Tongue (tissue), 2 donors: ENCODE results near the gene ST6GALNAC1. TPM values are rescaled to one million over a fixed set of nuclear protein-coding genes. Genes with fewer than 3 reads are reported as not detected.
A peak's percentile ranks its signal among the peaks of the same experiment; 100 is the strongest.
"Not testable (repeated sequence)": the region's sequence is repeated elsewhere in the genome, so short reads cannot be mapped to it uniquely, and the experiment has no call there.

Source experiments
- DNase-seq: peaks from one replicate; pipeline ENCODE4 v3.0.0-alpha.2; 2015
- total RNA-seq: library from RNA; depleted of rRNA; stranded (reverse); fragments of >200 nt; gene quantifications from one replicate; pipeline ENCODE4 v1.2.3, GENCODE V29; 2014

ST6GALNAC1 gene
- total RNA-seq, 1 donor from 2014 or later, result 1.7 TPM

DNA sequence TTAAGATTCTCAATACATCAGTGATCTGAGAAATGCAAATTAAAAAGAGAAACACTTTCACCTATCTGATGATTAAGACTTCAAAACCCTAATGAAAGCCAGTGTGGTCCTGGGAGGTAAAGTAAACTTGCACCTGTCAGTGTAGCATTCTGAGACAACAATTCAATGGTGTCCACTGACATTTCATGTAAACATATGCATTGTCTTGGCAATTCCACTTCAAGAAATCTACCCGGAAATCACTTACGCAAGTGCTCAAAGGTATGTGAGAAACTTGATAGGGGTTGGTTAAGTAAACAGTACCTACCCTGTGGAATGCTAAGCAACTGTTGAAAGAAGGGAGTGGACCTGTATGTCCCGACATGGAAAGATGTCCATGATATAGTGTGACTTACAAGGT lies 2.1 kb downstream of the ST6GALNAC1 start:
- DNase-seq, result no peak

GRCh38 chr17:76640550-76641380 lies 2.8 kb downstream of the ST6GALNAC1 start:
- no peak for DNase-seq

DNA sequence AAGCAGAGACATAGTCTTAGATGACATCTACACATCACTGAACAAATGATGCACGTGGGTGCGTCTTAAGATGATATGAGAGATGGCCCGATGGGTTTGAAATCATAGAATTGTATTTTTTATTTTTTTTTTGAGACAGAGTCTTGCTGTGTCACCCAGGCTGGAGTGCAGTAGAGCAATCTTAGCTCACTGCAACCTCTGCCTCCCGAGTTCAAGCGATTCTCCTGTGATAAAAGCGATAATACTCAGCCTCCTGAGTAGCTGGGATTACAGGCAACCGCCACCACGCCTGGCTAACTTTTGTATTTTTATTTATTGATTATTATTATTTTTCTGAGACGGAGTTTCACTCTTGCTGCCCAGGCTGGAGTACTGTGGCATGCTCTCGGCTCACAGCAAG lies 5.3 kb downstream of the ST6GALNAC1 start:
- DNase-seq, result no peak

- not testable (repeated sequence) for DNase-seq
Measured at GRCh38 chr17:76636486-76637206, 6.9 kb downstream of the ST6GALNAC1 start.

DNA sequence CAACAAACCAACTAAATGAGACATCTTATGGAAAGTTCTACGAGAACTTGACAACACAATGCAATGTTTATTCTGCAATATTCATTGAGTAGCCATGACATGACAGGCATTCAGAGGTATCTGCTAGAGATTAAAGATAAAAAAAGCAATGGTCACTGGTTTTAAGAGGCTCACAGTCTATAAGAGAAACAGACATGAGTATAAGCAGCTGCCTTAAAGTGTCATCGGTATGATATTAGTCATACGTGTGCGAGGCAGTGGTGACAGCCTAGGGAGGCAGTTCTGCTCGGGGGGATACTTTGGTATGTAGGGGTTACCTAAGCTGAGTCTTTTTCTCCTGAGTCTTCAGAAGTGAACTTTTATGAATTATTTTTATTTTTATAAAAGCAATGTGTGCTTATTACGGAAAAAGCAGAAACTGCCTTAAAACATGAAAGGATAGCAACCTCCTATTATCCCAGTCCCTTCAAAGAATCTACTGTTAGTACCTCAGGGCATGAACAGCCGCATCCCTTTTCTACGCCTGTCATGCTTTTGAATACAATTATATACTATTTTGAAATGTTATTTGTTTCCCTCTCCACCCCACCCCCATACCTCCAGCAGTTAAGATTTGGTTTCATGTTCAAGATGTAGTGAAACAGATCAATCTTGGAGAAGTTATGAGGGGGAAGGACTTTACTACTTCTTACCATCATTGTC lies 7.7 kb downstream of the ST6GALNAC1 start:
- DNase-seq, result no peak

DNA sequence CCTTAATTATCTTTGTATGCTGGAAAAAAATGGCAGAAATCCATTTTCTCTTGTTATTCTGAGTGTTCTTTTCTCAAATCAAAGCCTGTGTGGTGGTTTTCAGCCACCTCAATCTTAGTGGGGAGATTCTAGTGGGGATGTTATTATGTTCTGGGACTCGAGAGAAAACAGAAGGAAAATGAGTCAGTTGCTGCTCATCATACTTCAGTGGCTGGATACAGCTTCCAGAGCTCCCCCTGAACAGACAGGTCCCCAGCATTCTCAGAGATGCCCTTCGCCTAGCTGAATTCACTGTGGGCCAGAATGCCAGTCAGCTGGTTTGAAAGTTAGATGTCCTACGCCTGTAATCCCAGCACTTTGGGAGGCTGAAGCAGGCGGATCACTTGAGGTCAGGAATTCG lies 8.5 kb downstream of the ST6GALNAC1 start:
- DNase-seq, result no peak

GRCh38 chr17:76633628-76634328 lies 9.8 kb downstream of the ST6GALNAC1 start:
- DNase-seq, result no peak

DNA sequence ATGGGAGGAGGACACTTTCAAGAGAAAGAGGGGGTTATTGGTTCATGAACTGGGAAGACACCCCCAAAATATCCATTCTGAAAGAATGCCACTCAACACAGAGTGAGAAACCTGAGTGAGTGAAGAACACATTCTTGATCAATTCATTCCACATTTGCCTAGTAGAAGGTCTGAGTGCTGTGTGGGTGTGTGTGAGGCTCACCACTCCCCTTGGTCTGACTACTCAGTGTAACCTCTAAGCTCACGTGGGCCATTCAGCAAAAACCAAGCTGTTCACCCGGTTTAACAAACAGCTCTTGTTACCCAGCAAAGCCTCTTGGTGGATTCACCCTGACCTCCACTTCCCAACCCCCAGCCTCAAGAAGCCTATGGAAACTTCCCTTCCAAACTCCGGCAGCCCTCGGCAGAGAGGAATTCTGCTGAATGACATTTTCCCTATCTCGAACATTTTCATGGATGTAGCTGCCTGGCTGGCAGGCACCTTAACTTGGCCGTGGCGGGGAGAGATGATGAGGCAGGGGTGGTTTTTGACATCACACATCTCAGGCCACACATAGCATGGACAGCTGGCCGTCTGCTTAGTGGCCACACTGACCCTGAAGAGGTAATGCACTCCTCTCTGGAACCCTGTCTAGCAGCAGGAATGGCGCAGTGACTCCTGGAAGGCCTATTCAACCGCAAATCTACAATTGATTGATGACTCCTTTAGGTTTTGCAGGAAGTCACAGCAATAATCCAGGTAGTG lies 11.6 kb downstream of the ST6GALNAC1 start:
- DNase-seq, result no peak

DNA sequence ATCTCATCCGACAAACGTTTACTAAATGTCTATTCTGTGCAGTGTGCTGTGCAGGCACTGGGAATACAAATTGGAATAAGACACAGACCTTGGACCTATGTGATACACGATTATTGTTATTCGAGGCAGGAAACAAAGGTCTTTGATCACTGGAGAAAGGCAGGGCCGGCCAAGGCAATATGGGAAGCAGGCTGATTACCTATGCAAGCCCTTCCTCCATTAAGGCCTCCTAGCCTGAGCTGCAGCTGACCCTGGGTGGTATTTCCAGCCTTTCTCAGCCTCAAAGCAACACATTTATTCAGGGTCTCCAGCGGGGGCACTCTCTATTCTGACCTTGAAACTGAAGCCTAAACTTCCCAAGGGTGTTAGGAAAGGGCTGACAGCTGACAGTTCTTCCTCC lies 13.4 kb downstream of the ST6GALNAC1 start:
- no peak for DNase-seq

- DNase-seq, result no peak
Measured at GRCh38 chr17:76627510-76627909, 16.0 kb downstream of the ST6GALNAC1 start.

GRCh38 chr17:76626442-76626841 lies 17.1 kb downstream of the ST6GALNAC1 start:
- DNase-seq, result no peak

- DNase-seq, result no peak
Measured at GRCh38 chr17:76625496-76625895, 18.1 kb downstream of the ST6GALNAC1 start.

GRCh38 chr17:76623271-76624146 lies 20.0 kb downstream of the ST6GALNAC1 start:
- DNase-seq, result peak; percentile 76

DNA sequence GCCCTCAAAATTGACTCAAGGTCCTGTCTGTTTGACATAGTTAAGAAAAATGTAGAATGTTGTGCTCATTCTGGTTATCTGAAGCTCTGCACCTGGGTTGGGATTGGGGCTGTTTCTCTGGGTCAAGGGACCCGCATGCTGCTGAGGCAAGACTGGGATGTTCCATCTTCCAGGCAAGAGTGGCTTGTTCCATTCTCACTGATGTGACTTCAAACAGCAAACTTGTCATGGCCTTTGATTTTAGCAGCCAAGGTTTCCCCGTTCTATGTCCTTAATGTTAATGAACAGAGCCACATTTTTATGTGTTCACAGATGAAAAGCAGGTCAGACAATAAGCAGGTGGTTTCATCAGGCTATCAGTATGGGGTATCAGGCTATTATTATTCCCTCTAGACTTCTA lies 25.7 kb downstream of the ST6GALNAC1 start:
- no peak for DNase-seq

DNA sequence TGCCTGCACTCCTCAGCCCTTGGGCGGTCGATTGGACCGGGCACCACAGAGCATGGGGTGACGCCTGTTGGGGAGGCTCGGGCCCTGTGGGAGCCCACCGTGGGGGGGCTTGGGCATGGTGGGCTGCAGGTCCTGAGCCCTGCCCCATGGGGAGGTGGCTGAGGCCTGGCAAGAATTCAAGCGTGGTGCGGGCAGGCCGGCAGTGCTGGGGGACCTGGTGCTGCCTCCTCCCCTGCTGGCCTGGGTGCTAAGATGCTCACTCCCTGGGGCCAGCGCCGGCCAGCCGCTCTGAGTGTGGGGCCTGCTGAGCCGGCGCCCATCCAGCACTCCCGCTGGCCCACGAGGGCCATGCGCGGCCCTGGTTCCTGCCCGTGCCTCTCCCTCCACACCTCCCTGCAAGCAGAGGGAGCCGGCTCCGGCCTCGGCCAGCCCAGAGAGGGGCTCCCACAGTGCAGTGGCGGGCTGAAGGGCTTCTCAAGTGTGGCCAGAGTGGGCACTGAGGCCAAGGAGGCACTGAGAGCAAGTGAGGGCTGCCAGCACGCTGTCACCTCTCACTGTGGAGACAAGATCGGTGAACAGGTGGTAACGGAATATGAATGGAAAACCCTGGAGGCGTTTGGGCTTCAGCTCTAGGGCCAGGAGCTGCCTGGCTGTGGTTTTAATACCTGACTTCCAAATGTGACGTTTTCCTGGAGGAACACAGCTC lies 28.5 kb downstream of the ST6GALNAC1 start:
- DNase-seq, result no peak

- DNase-seq, result not testable (repeated sequence)
Measured at GRCh38 chr17:76614064-76614759, 29.3 kb downstream of the ST6GALNAC1 start.

GRCh38 chr17:76612977-76613851 lies 30.3 kb downstream of the ST6GALNAC1 start:
- DNase-seq, result no peak

DNA sequence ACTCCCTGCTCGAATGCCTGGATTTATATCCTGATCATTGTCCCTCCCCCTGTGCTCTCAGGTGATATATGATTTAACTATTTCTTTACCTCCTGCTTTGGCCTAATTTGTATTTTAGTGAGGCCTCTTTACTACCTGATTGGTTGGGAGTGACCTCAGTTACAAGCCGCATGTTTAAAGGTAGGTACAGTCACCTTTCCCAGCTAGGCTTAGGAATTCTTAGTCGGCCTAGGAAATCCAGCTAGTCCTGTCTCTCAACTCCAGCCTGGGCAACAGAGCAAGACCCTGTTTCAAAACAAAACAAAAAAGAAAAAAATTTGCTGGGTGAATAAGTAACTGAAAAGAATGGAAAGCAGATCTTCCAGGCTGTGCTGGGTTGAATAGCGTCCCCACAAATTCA lies 31.1 kb downstream of the ST6GALNAC1 start:
- DNase-seq, result no peak
